Measurements from ENCODE around the gene FBL.

The FBL gene

GRCh38 chr19:39788244-39788643 is 57.9 kb downstream of the FBL start:
- no peak for DNase-seq (ENCODE audit: low read depth)
